Neural cell (in vitro differentiated cells): ENCODE data around the gene AP3B2. TPM values are rescaled to one million over a fixed set of nuclear protein-coding genes. Genes with fewer than 3 reads are reported as not detected.
A peak's percentile ranks its signal among the peaks of the same experiment; 100 is the strongest.

ENCODE experiments used
- H2AFZ ChIP-seq: fragments of 200-600, 300-800 bp; sonication (generic), shearing (Covaris generic); 2 replicates; pipeline ENCODE4 v1.6.0; 2014; ENCODE audit warnings: low read depth, mild to moderate bottlenecking, antibody characterized with exemption, low read length, moderate library complexity
- H3F3A ChIP-seq: fragments of 200-600 bp; shearing (Covaris generic); 2 replicates; pipeline ENCODE4 v1.6.1; 2016; ENCODE audit warnings: mild to moderate bottlenecking, moderate library complexity, mixed read lengths, antibody characterized with exemption, low read length; ENCODE audit not compliant: insufficient read depth, poor library complexity, severe bottlenecking
- H3K27ac ChIP-seq: fragments of 200-600, 300-800 bp; sonication (generic), shearing (Covaris generic); 2 replicates; pipeline ENCODE4 v1.5.1; 2014; ENCODE audit warnings: mild to moderate bottlenecking, low read length, moderate library complexity
- H3K27me3 ChIP-seq: fragments of 300-800, 200-600 bp; sonication (generic), shearing (Covaris generic); 2 replicates; pipeline ENCODE4 v1.6.0; 2014; ENCODE audit warnings: mild to moderate bottlenecking, low read depth, low read length, moderate library complexity; ENCODE audit not compliant: insufficient read depth
- H3K36me3 ChIP-seq: fragments of 300-800, 200-600 bp; sonication (generic), shearing (Covaris generic); 2 replicates; pipeline ENCODE4 v1.5.1; 2014; ENCODE audit warnings: mild to moderate bottlenecking, antibody characterized with exemption, low read length, moderate library complexity; ENCODE audit not compliant: insufficient read depth
- H3K4me2 ChIP-seq: fragments of 300-800, 200-600 bp; sonication (generic), shearing (Covaris generic); 2 replicates; pipeline ENCODE4 v1.6.0; 2014; ENCODE audit warnings: mild to moderate bottlenecking, low read length
- H3K4me3 ChIP-seq: fragments of 300-800, 200-600 bp; sonication (generic), shearing (Covaris generic); 2 replicates; pipeline ENCODE4 v1.5.1; 2014; ENCODE audit warnings: mild to moderate bottlenecking, low read length, moderate library complexity
- H3K79me2 ChIP-seq: fragments of 200-600 bp; shearing (Covaris generic); replicated peaks from 2 replicates; pipeline ENCODE4 v1.6.0; 2014; ENCODE audit warnings: mild to moderate bottlenecking, low read length, moderate library complexity; ENCODE audit not compliant: insufficient read depth
- H3K9ac ChIP-seq: fragments of 300-800, 200-600 bp; sonication (generic), shearing (Covaris generic); 2 replicates; pipeline ENCODE4 v1.6.1; 2016; ENCODE audit warnings: mild to moderate bottlenecking, low read length, mixed read lengths
- H3K9me2 ChIP-seq: fragments of 200-600 bp; shearing (Covaris generic); 2 replicates; pipeline ENCODE4 v1.6.1; 2016; ENCODE audit warnings: mild to moderate bottlenecking, low read length, mixed read lengths; ENCODE audit not compliant: insufficient read depth
- H3K9me3 ChIP-seq: fragments of 200-600, 300-800 bp; sonication (generic), shearing (Covaris generic); 2 replicates; pipeline ENCODE4 v1.6.1; 2016; ENCODE audit warnings: mild to moderate bottlenecking, mixed run types, low read length, moderate library complexity, mixed read lengths
- H4K20me1 ChIP-seq: fragments of 200-600 bp; shearing (Covaris generic); 2 replicates; pipeline ENCODE4 v1.6.1; 2016; ENCODE audit warnings: mild to moderate bottlenecking, mixed run types; ENCODE audit not compliant: insufficient read depth
- EP300 ChIP-seq: fragments of 450-650 bp; conservative IDR thresholded peaks from 2 replicates; pipeline ENCODE4 v1.6.1; 2014; ENCODE audit warnings: antibody characterized with exemption, mild to moderate bottlenecking, moderate library complexity; ENCODE audit not compliant: poor library complexity, severe bottlenecking
- EZH2 ChIP-seq: fragments of 200-600, 300-800 bp; shearing (Covaris generic), sonication (generic); IDR thresholded peaks from 2 replicates; pipeline ENCODE4 v1.6.1; 2014; ENCODE audit warnings: antibody characterized with exemption, low read length, borderline replicate concordance, mild to moderate bottlenecking; ENCODE audit not compliant: insufficient read depth, poor library complexity, severe bottlenecking
- MXI1 ChIP-seq: fragments of 450-650 bp; conservative IDR thresholded peaks from 2 replicates; pipeline ENCODE4 v1.6.1; 2014; ENCODE audit warnings: antibody characterized with exemption, mild to moderate bottlenecking; ENCODE audit not compliant: poor library complexity, severe bottlenecking
- POLR2AphosphoS5 ChIP-seq: IDR thresholded peaks from 2 replicates; pipeline ENCODE4 v1.6.1; 2012
- RAD21 ChIP-seq: fragments of 450-650 bp; conservative IDR thresholded peaks from 2 replicates; pipeline ENCODE4 v1.6.1; 2014; ENCODE audit warnings: antibody characterized with exemption, mild to moderate bottlenecking, moderate library complexity
- SMC3 ChIP-seq: fragments of 450-650 bp; conservative IDR thresholded peaks from 2 replicates; pipeline ENCODE4 v1.6.1; 2014; ENCODE audit warnings: antibody characterized with exemption, mild to moderate bottlenecking, moderate library complexity; ENCODE audit not compliant: poor library complexity
- TAF1 ChIP-seq: IDR thresholded peaks from 2 replicates; pipeline ENCODE4 v1.6.1; 2012; ENCODE audit warnings: low read depth
- polyA plus RNA-seq: library from polyadenylated mRNA; depleted of rRNA; stranded (reverse); fragments of >200 nt; gene quantifications from 2 replicates; pipeline ENCODE4 v1.2.3, GENCODE V29; 2014
- TF ChIP-seq, protein P1 (sequence below): fragments of 450-650 bp; IDR thresholded peaks from 2 replicates; pipeline ENCODE4 v1.5.1; 2014; ENCODE audit warnings: antibody characterized with exemption, mild to moderate bottlenecking, moderate library complexity; ENCODE audit not compliant: poor library complexity, severe bottlenecking
- TF ChIP-seq, protein P2 (sequence below): IDR thresholded peaks from 2 replicates; pipeline ENCODE4 v1.6.1; 2012; ENCODE audit warnings: borderline replicate concordance

Gene AP3B2
- polyA plus RNA-seq, 1 donor from 2014 or later: 81.9 TPM

- Histone ChIP-seq H3K9me3 (no peaks in the 10 kb centered on the region), H3K4me3 (peak overlapping the region; percentile 65), H3K9me2 (no peaks in the 10 kb centered on the region), H2AFZ (no peak overlapping the region), H3K27me3 (peaks cover 65% of the 10 kb centered on the region), H3K27ac (no peak overlapping the region), H3K9ac (no peak overlapping the region), H3K36me3 (no peaks in the 10 kb centered on the region), H4K20me1 (no peaks in the 10 kb centered on the region), H3F3A (no peaks in the 10 kb centered on the region), H3K79me2 (no peaks in the 10 kb centered on the region), H3K4me2 (no peak overlapping the region)
- TF ChIP-seq TAF1 (no peak), RAD21 (no peak), EZH2 (no peak), POLR2AphosphoS5 (no peak), SMC3 (no peak), MXI1 (no peak), EP300 (no peak)
- TF ChIP-seq, protein P1, sequence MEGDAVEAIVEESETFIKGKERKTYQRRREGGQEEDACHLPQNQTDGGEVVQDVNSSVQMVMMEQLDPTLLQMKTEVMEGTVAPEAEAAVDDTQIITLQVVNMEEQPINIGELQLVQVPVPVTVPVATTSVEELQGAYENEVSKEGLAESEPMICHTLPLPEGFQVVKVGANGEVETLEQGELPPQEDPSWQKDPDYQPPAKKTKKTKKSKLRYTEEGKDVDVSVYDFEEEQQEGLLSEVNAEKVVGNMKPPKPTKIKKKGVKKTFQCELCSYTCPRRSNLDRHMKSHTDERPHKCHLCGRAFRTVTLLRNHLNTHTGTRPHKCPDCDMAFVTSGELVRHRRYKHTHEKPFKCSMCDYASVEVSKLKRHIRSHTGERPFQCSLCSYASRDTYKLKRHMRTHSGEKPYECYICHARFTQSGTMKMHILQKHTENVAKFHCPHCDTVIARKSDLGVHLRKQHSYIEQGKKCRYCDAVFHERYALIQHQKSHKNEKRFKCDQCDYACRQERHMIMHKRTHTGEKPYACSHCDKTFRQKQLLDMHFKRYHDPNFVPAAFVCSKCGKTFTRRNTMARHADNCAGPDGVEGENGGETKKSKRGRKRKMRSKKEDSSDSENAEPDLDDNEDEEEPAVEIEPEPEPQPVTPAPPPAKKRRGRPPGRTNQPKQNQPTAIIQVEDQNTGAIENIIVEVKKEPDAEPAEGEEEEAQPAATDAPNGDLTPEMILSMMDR: no peak
- TF ChIP-seq, protein P2, sequence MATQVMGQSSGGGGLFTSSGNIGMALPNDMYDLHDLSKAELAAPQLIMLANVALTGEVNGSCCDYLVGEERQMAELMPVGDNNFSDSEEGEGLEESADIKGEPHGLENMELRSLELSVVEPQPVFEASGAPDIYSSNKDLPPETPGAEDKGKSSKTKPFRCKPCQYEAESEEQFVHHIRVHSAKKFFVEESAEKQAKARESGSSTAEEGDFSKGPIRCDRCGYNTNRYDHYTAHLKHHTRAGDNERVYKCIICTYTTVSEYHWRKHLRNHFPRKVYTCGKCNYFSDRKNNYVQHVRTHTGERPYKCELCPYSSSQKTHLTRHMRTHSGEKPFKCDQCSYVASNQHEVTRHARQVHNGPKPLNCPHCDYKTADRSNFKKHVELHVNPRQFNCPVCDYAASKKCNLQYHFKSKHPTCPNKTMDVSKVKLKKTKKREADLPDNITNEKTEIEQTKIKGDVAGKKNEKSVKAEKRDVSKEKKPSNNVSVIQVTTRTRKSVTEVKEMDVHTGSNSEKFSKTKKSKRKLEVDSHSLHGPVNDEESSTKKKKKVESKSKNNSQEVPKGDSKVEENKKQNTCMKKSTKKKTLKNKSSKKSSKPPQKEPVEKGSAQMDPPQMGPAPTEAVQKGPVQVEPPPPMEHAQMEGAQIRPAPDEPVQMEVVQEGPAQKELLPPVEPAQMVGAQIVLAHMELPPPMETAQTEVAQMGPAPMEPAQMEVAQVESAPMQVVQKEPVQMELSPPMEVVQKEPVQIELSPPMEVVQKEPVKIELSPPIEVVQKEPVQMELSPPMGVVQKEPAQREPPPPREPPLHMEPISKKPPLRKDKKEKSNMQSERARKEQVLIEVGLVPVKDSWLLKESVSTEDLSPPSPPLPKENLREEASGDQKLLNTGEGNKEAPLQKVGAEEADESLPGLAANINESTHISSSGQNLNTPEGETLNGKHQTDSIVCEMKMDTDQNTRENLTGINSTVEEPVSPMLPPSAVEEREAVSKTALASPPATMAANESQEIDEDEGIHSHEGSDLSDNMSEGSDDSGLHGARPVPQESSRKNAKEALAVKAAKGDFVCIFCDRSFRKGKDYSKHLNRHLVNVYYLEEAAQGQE: no peak
Observed at GRCh38 chr15:82648257-82649103, 61.2 kb downstream of the AP3B2 start.

- Histone ChIP-seq H3K27ac (no peak overlapping the region), H4K20me1 (no peaks in the 10 kb centered on the region), H2AFZ (no peak overlapping the region), H3K4me3 (peak overlapping the region; percentile 65), H3K36me3 (no peaks in the 10 kb centered on the region), H3K27me3 (peaks cover 64% of the 10 kb centered on the region), H3K9me2 (no peaks in the 10 kb centered on the region), H3K9ac (peak overlapping the region; percentile 34), H3F3A (no peaks in the 10 kb centered on the region), H3K4me2 (no peak overlapping the region), H3K9me3 (no peaks in the 10 kb centered on the region), H3K79me2 (no peaks in the 10 kb centered on the region)
- no peak for TF ChIP-seq TAF1
- TF ChIP-seq, protein P2: no peak
- TF ChIP-seq, protein P1: no peak
- peak; percentile 28 for TF ChIP-seq MXI1
Observed at GRCh38 chr15:82647835-82648256, 61.8 kb downstream of the AP3B2 start.
